ENCODE results near the gene RAB20. TPM values are rescaled to one million over a fixed set of nuclear protein-coding genes. Genes with fewer than 3 reads are reported as not detected.

Gene RAB20
- total RNA-seq, 1 donor from 2014 or later = 12.6 TPM

DNA sequence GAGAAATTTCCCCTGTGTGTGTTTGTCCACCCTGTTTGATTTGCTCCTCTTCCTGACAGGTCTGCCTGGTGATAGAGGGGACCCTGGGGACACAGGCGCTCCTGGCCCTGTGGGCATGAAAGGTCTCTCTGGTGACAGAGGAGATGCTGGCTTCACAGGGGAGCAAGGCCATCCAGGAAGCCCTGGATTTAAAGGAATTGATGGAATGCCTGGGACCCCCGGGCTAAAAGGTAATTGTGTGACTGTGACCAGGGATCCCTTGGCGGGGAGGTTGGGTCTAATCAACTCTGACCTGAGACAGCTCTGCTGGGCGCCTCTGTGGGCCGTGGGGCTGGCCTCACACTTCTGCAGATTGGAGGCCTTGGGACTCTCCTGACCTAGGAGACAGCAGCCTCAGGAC, 81.4 kb downstream of the RAB20 start:
- intact Hi-C loops (cut with DNase I) = no loop called here
- no peak for DNase-seq (ENCODE audit: low spot score)

GRCh38 chr13:110479648-110480047, 81.9 kb downstream of the RAB20 start:
- DNase-seq (ENCODE audit: low spot score) = no peak
- intact Hi-C loops (cut with DNase I) = no loop called here

DNA sequence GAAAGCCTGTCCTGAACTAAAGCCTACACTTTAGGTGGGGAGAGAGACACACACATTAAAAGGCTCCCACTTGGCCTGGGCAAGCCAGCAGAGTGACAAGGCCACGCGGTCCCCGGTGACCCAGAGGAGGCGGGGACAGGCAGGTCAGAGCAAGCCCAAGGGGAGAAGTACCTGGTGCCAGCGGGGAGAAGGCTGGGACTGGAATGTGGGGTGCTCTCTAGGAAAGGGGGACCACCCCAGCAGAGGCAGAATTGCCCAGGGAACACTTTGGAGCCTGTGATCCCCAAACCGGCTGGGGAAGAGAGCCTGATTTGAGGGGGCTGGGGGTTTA, 82.3 kb downstream of the RAB20 start:
- DNase-seq (ENCODE audit: low spot score) = no peak
- intact Hi-C loops (cut with DNase I) = no loop called here

DNA sequence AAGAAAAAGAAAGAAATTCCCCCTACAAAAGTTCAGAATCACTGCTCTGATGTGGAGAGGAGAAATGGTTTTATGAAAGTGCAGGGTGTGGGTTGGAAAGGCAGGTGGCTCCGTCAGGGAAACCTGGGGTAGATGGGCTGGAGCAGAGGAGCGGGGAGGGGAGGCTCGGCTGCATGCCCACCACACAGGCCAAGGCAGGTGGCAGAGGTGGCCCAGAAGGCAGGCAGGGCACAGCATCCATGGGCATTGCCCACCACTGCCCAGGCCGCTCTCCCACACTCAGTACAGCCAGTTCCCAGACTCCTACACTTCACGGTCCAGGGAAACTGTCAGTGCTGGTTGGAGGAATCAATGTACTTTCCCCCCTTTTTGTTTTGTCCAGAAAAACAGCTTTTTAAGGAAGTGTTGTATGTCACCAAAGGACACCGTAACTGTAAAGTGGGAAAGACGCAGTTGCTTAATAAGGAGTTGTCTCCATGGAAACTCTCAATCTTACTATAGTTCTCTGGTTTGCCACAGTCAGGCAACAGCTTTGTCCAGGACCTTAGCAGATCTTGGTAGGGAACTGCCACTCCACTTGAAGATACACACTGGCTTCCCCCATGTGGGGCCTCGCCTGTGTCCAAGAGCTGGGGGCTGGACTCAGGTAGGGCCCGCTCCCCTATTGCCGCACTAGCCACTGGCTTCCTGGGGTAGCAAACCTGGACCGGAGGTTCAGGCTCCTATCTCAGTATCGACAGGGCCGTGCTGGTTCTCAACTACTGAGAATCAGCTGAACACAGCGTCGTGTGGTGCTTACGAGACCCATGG, 82.9 kb downstream of the RAB20 start:
- intact Hi-C loops (cut with DNase I) = no loop called here
- no peak for DNase-seq (ENCODE audit: low spot score)

DNA sequence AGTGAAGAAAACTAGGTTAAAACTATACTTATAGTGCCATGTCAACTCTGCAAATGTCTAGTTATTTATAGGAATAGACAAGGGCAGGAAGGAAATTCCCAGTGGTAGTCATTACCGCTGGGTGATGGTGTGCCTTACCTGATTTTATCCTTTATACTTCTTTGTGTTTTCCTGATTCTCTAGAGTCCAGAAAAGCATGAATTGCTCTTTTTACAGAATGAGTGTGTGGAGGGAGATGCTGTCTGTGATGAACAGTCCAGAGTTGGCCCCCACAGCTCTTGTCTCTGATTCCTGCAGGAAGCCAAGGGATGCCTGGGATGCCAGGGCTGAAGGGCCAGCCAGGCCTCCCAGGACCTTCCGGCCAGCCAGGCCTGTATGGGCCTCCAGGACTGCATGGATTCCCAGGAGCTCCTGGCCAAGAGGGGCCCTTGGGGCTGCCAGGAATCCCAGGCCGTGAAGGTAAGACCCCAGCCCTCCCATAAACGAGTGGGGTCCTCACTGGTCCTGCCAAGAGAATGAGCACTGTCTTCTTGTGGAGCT, 83.7 kb downstream of the RAB20 start:
- no peak for DNase-seq (ENCODE audit: low spot score)
- intact Hi-C loops (cut with DNase I) = no loop called here

GRCh38 chr13:110476220-110476617, 85.3 kb downstream of the RAB20 start:
- intact Hi-C loops (cut with DNase I) = no loop called here

GRCh38 chr13:110475550-110476219, 85.8 kb downstream of the RAB20 start:
- intact Hi-C loops (cut with DNase I) = no loop called here
- no peak for DNase-seq (ENCODE audit: low spot score)

More at GRCh38 chr13:110476220-110476617, 85.3 kb downstream of the RAB20 start:
- DNase-seq (ENCODE audit: low spot score) = no peak

- intact Hi-C loops (cut with DNase I) = no loop called here
- no peak for DNase-seq (ENCODE audit: low spot score)
These were observed 86.4 kb downstream of the RAB20 start for GRCh38 chr13:110475117-110475516.

DNA sequence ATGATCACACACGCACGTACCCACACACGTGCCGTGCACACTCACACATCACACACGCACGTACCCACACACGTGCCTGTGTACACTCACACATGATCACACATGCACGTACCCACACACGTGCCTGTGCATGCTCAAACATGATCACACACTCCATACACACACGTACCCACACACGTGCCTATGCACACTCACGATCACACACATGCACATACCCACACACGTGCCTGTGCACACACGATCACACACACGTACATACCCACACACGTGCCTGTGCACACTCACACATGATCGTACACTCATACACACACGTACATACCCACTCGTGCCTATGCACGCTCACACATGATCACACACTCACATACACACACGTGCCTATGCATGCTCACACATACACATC, 86.8 kb downstream of the RAB20 start:
- intact Hi-C loops (cut with DNase I) = no loop called here
- no peak for DNase-seq (ENCODE audit: low spot score)

Other genes with a start within 250 kb of the RAB20 start
- gene NAXD, start 53.8 kb upstream of the RAB20 start, total RNA-seq = 23.7 TPM
- gene CARS2, start 144.4 kb upstream of the RAB20 start, total RNA-seq = 48.3 TPM
- gene ING1, start 152.0 kb upstream of the RAB20 start, total RNA-seq = 6.6 TPM

Data from cardiac septum (tissue), 1 donor.